CD4-positive, alpha-beta T cell treated with Interleukin-4 for 1 hour (primary cell): ENCODE results near the gene MCUB.
"Not testable (repeated sequence)": the region's sequence is repeated elsewhere in the genome, so short reads cannot be mapped to it uniquely, and the experiment has no call there.

Experiments
- DNase-seq, 2 donors: peaks; one replicate each; pipeline ENCODE4 v3.0.0-alpha.2; 2020 to 2022

The MCUB gene

GRCh38 chr4:109579997-109580396 lies 20.0 kb downstream of the MCUB start:
- not testable (repeated sequence) for DNase-seq

GRCh38 chr4:109588176-109588575 lies 28.1 kb downstream of the MCUB start:
- DNase-seq: peak; percentile 8 to 11

DNA sequence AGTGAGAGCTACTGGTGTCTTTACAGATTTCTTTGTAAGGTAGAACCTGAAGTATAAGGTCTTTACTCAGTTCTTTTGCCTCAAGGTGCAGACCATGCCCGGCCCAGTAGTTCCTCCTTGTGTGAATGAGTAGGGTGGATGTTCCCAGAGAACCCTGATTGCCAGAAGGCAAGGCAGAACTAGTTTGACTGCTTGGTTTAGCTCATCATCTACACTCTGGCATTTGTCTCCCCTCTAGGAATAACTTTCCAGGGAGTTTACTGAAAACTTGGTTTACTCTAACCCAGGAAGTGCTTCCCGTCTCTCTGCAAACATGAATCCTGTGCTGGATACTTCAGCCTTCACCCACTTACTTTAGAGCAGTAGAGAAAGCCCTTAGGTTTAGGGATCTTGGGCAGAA lies 29.1 kb downstream of the MCUB start:
- DNase-seq: no peak

- no peak for DNase-seq
Measured at GRCh38 chr4:109589605-109590004, 29.6 kb downstream of the MCUB start.

DNA sequence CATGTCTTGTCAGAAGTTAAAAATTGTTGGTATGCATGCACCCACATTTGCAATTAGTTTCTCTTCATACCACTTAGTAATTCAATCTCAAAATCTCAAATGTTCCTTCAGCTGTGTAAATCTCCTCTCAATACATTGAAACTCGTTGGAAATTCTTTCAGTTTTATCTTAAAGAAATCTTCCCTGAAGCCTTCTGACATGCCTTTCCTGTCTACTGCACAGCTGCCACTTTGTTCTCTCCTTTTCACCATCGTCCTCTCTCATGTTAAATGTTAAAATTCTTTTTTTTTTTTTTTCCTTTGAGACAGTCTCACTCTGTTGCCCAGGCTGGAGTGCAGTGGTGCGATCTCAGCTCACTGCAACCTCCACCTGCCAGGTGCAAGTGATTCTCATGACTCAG lies 30.9 kb downstream of the MCUB start:
- no peak for DNase-seq

DNA sequence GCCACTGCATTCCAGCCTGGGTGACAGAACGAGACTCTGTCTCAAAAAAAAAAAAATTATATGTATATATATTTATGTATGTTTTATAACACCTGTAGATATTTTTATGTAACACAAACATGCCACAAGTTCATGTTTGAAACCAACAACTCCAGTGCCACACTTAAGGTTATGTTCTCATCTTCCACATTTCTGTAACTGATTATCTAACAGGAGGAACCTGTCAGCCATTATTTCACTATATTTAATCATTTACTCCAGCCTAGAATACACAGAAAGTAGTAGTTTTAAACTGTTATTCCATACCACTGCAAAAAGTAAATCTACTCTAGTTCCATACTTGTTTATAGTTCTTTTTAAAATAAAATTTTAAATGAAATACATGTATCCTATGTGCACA lies 32.3 kb downstream of the MCUB start:
- DNase-seq: no peak

- not testable (repeated sequence) for DNase-seq
Measured at GRCh38 chr4:109595123-109595522, 35.1 kb downstream of the MCUB start.

- not testable (repeated sequence) for DNase-seq
Measured at GRCh38 chr4:109596420-109597085, 36.5 kb downstream of the MCUB start.

DNA sequence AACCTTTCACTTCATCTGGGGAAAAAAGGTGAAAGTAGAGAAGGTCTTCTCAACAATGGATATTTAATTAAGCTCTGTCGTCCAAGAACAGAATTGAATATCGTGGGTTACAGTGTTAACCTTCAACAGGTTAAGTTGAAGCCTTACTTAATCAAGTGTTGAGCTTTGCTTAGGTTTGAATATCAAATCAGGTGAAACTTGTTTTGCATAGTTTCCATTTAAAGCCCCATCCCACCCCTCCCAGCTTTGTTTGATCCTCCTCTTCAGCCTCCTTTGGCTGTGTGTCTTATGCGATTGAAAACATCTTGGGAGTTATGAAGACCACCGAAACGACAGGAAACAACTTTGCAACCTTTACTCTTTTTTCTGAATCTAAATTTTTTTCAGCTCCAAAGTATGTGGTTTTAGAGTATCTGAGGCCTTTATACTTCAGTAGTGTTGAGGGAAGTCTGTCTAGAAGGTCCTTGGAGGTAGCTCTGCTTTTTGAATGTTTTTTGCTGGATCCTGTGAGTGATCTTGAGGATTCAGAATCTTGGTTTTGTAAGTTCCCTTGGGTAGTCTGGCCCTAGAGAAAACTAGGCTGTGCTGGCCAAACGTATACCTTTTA lies 39.1 kb downstream of the MCUB start:
- no peak for DNase-seq

GRCh38 chr4:109600431-109600830 lies 40.4 kb downstream of the MCUB start:
- no peak for DNase-seq

- no peak for DNase-seq
Measured at GRCh38 chr4:109601336-109601735, 41.3 kb downstream of the MCUB start.

- no peak for DNase-seq
Measured at GRCh38 chr4:109607976-109608375, 47.9 kb downstream of the MCUB start.

DNA sequence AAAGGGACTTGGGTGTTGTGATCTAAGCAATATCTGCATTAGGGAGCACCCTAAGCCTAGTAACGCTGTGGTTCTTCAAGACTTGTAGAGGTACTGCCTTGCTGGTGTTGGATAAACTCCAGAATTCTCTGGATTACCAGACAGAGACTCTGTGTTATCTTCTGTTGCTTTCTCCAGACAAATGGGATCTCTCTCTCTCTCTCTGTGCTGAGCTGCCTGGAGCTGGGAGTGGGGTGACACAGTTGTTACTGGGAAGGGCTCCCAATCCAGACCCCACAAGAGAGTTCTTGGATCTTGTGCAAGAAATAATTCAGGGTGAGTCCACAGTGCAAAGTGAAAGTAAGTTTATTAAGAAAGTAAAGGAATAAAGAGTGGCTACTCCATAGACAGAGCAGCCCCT lies 48.8 kb downstream of the MCUB start:
- no peak for DNase-seq

DNA sequence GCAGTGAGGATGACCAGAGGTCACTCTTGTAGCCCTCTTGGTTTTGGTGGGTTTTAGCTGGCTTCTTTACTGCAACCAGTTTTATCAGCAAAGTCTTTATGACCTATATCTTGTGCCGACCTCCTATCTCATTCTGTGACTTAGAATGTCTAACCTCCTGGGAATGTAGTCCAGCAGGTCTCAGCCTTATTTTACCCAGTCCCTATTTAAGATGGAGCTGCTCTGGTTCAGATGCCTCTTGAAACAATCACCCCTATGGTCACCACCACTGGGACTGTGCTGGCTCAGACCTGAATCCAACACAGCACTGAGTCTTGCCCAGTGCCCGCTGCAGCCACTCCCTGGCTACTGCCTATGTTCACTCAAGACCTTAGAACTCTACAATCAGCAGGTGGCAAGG lies 49.4 kb downstream of the MCUB start:
- DNase-seq: no peak

GRCh38 chr4:109610489-109610888 lies 50.4 kb downstream of the MCUB start:
- no peak for DNase-seq

GRCh38 chr4:109611045-109611646 lies 51.1 kb downstream of the MCUB start:
- no peak for DNase-seq

GRCh38 chr4:109614015-109614414 lies 54.0 kb downstream of the MCUB start:
- DNase-seq: no peak

GRCh38 chr4:109614466-109614865 lies 54.4 kb downstream of the MCUB start:
- DNase-seq: no peak

- no peak for DNase-seq
Measured at GRCh38 chr4:109615742-109616141, 55.7 kb downstream of the MCUB start.

- DNase-seq: no peak
Measured at GRCh38 chr4:109616243-109616642, 56.2 kb downstream of the MCUB start.

GRCh38 chr4:109622626-109623025 lies 62.6 kb downstream of the MCUB start:
- DNase-seq: no peak

DNA sequence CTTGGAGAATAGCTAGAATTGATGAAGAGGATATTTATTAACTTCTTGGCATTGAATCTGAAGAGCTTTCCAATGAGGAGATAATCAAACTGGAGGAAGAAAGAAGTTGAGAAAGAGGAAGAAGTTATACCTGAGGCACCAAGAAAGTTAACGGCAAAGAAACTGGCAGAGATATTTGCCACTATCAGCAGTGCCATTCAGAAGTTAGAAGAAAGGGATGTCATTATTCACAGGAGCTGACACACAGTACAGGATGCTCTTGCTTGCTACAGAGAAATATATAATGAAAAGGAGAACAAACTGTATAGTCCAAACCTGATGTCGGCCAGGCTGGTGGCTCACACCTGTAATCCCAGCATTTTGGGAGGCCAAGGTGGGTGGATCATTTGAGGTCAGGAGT lies 64.5 kb downstream of the MCUB start:
- DNase-seq: no peak

DNA sequence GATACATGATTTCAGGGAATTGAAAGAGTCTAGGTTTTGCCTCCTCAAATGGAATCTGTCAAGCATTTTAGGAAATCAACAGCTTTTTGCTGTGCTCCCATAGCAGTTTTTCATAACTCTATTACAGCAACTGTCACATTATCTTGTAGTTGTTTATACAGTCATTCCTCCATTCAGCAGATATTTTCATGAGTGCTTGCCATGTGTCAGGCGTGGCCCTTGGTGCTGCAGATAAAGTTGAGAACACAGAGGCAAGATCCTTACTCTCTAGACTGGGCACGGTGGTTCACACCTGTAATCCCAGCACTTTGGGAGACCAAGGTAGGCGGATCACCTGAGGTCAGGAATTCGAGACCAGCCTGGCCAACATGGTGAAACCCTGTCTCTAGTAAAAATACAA lies 67.3 kb downstream of the MCUB start:
- DNase-seq: no peak

- no peak for DNase-seq
Measured at GRCh38 chr4:109629775-109630174, 69.7 kb downstream of the MCUB start.
